ENCODE data around the gene MYO18A. TPM values are rescaled to one million over a fixed set of nuclear protein-coding genes. Genes with fewer than 3 reads are reported as not detected.

Gene MYO18A
- total RNA-seq, 4 donors from 2014 or later, result 46.7 to 82.7 (median 64.6) TPM

- 75% methylated on average over 2 of the region's 2 CpGs for WGBS
- Histone ChIP-seq H3K27ac (replicated peaks in 1 of 4) (no peak overlapping the region), H3K4me1 (peaks cover 9 to 17% (median 12%) of the 10 kb centered on the region in 4 donors), H3K27me3 (peaks cover 0 to 6% (median 3%) of the 10 kb centered on the region in 4 donors), H3K36me3 (peaks cover 0 to 33% (median 24%) of the 10 kb centered on the region in 4 donors), H3K9me3 (no peaks in the 10 kb centered on the region), H3K4me3 (no peak overlapping the region)
- intact Hi-C loops (cut with DNase I), result no loop called here
- DNase-seq (ENCODE audit: extremely low spot score), result no peak
- TF ChIP-seq CTCF (IDR thresholded peaks at IDR 0.05) (no peak), EP300 (IDR thresholded peaks at IDR 0.05) (no peak), POLR2A (IDR thresholded peaks at IDR 0.05; ENCODE audit: low read depth) (no peak), POLR2AphosphoS5 (IDR thresholded peaks at IDR 0.05) (no peak)
Measured at GRCh38 chr17:29073045-29073444, 107.2 kb downstream of the MYO18A start.

GRCh38 chr17:29071303-29071702 is 108.9 kb downstream of the MYO18A start:
- no peak for TF ChIP-seq POLR2AphosphoS5 (IDR thresholded peaks at IDR 0.05)
- TF ChIP-seq EP300 (IDR thresholded peaks at IDR 0.05), result no peak
- no peak for TF ChIP-seq POLR2A (IDR thresholded peaks at IDR 0.05; ENCODE audit: low read depth)
- peaks cover 0 to 6% (median 3%) of the 10 kb centered on the region in 4 donors for H3K27me3 ChIP-seq
- DNase-seq (ENCODE audit: extremely low spot score), result no peak
- peaks cover 0 to 17% (median 11%) of the 10 kb centered on the region in 4 donors for H3K36me3 ChIP-seq
- H3K27ac ChIP-seq (replicated peaks in 1 of 4), result no peak overlapping the region
- 93% methylated on average over 1 of the region's 1 CpG for WGBS
- peaks cover 9 to 14% (median 10%) of the 10 kb centered on the region in 4 donors for H3K4me1 ChIP-seq
- no peaks in the 10 kb centered on the region for H3K9me3 ChIP-seq
- intact Hi-C loops (cut with DNase I), result no loop called here
- H3K4me3 ChIP-seq, result no peak overlapping the region

- H3K36me3 ChIP-seq, result peaks cover 0 to 16% (median 11%) of the 10 kb centered on the region in 4 donors
- no peak overlapping the region for H3K4me3 ChIP-seq
- WGBS, result 88% methylated on average over 9 of the region's 9 CpGs
- H3K27me3 ChIP-seq, result peaks cover 0 to 10% (median 3%) of the 10 kb centered on the region in 4 donors
- intact Hi-C loops (cut with DNase I), result no loop called here
- no peak for DNase-seq (ENCODE audit: extremely low spot score)
- peaks cover 9 to 14% (median 10%) of the 10 kb centered on the region in 4 donors for H3K4me1 ChIP-seq
- TF ChIP-seq CTCF (IDR thresholded peaks at IDR 0.05) (no peak), EP300 (IDR thresholded peaks at IDR 0.05) (no peak), POLR2AphosphoS5 (IDR thresholded peaks at IDR 0.05) (no peak), POLR2A (IDR thresholded peaks at IDR 0.05; ENCODE audit: low read depth) (no peak)
- H3K27ac ChIP-seq (replicated peaks in 1 of 4), result no peak overlapping the region
- H3K9me3 ChIP-seq, result no peaks in the 10 kb centered on the region
Measured at GRCh38 chr17:29070781-29071180, 109.4 kb downstream of the MYO18A start.

- peaks cover 0 to 12% (median 9%) of the 10 kb centered on the region in 4 donors for H3K36me3 ChIP-seq
- H3K27ac ChIP-seq (replicated peaks in 1 of 4), result no peak overlapping the region
- no peak overlapping the region for H3K4me3 ChIP-seq
- H3K9me3 ChIP-seq, result no peaks in the 10 kb centered on the region
- intact Hi-C loops (cut with DNase I), result no loop called here
- no peak for DNase-seq (ENCODE audit: extremely low spot score)
- peaks cover 9 to 14% (median 10%) of the 10 kb centered on the region in 4 donors for H3K4me1 ChIP-seq
- whole genome bisulfite sequencing, result 55% methylated on average over 10 of the region's 10 CpGs
- TF ChIP-seq CTCF (IDR thresholded peaks at IDR 0.05) (no peak), EP300 (IDR thresholded peaks at IDR 0.05) (no peak), POLR2AphosphoS5 (IDR thresholded peaks at IDR 0.05) (no peak), POLR2A (IDR thresholded peaks at IDR 0.05; ENCODE audit: low read depth) (no peak)
- peaks cover 0 to 15% (median 3%) of the 10 kb centered on the region in 4 donors for H3K27me3 ChIP-seq
Measured at GRCh38 chr17:29070308-29070707, 109.9 kb downstream of the MYO18A start.

- intact Hi-C loops (cut with DNase I), result no loop called here
- 53% methylated on average over 19 of the region's 19 CpGs for WGBS
Measured at GRCh38 chr17:29069526-29070041, 110.6 kb downstream of the MYO18A start.

More at GRCh38 chr17:29069526-29070041, 110.6 kb downstream of the MYO18A start:
- TF ChIP-seq EP300 (IDR thresholded peaks at IDR 0.05), result no peak
- TF ChIP-seq POLR2AphosphoS5 (IDR thresholded peaks at IDR 0.05), result no peak
- no peak for TF ChIP-seq CTCF (IDR thresholded peaks at IDR 0.05)
- TF ChIP-seq POLR2A (IDR thresholded peaks at IDR 0.05; ENCODE audit: low read depth), result no peak
- Histone ChIP-seq H3K4me1 (peaks cover 9 to 14% (median 10%) of the 10 kb centered on the region in 4 donors), H3K36me3 (peaks cover 0 to 9% (median 6%) of the 10 kb centered on the region in 4 donors), H3K9me3 (no peaks in the 10 kb centered on the region), H3K4me3 (no peak overlapping the region), H3K27ac (replicated peaks in 1 of 4) (no peak overlapping the region), H3K27me3 (peaks cover 0 to 17% (median 3%) of the 10 kb centered on the region in 4 donors)
- no peak for DNase-seq (ENCODE audit: extremely low spot score)

Measured in esophagus muscularis mucosa (tissue), 4 donors.